ENCODE measurements around the gene HS1BP3.

HS1BP3 gene

GRCh38 chr2:20573620-20574422 lies 77.1 kb downstream of the HS1BP3 start:
- Histone ChIP-seq H3K4me1 (ENCODE audit: control insufficient read depth, low read length) (no peaks in the 10 kb centered on the region), H3F3A (ENCODE audit: control insufficient read depth, insufficient read depth) (no peaks in the 10 kb centered on the region), H3K4me2 (ENCODE audit: low read length) (no peak overlapping the region), H3K27me3 (ENCODE audit: control insufficient read depth, low read length) (peaks cover 30% of the 10 kb centered on the region), H3K9me3 (ENCODE audit: control insufficient read depth, insufficient read depth, low read length) (no peaks in the 10 kb centered on the region), H4K20me1 (ENCODE audit: control insufficient read depth, insufficient read depth, low read depth, low read length) (no peaks in the 10 kb centered on the region), H3K4me3 (ENCODE audit: low read length) (no peak overlapping the region), H3K27ac (ENCODE audit: low read depth, low read length) (no peak overlapping the region), H3K9me2 (replicated peaks; ENCODE audit: control insufficient read depth, low read length) (no peaks in the 10 kb centered on the region), H3K79me2 (ENCODE audit: control insufficient read depth, low read length) (no peaks in the 10 kb centered on the region), H3K36me3 (ENCODE audit: control insufficient read depth, low read length) (no peaks in the 10 kb centered on the region)
- TF ChIP-seq EZH2phosphoT487 (IDR thresholded peaks at IDR 0.05; ENCODE audit: borderline replicate concordance, low read length) (no peak), CTCF (IDR thresholded peaks at IDR 0.05; ENCODE audit: low read depth, low read length, poor library complexity, severe bottlenecking) (no peak)

- H3K27ac ChIP-seq (ENCODE audit: low read depth, low read length), result no peak overlapping the region
- no peak for TF ChIP-seq EZH2phosphoT487 (IDR thresholded peaks at IDR 0.05; ENCODE audit: borderline replicate concordance, low read length)
- TF ChIP-seq CTCF (IDR thresholded peaks at IDR 0.05; ENCODE audit: low read depth, low read length, poor library complexity, severe bottlenecking), result no peak
- H3K9me3 ChIP-seq (ENCODE audit: control insufficient read depth, insufficient read depth, low read length), result no peaks in the 10 kb centered on the region
- no peaks in the 10 kb centered on the region for H3K36me3 ChIP-seq (ENCODE audit: control insufficient read depth, low read length)
- no peak overlapping the region for H3K4me2 ChIP-seq (ENCODE audit: low read length)
- H4K20me1 ChIP-seq (ENCODE audit: control insufficient read depth, insufficient read depth, low read depth, low read length), result no peaks in the 10 kb centered on the region
- no peak overlapping the region for H3K4me3 ChIP-seq (ENCODE audit: low read length)
- H3K79me2 ChIP-seq (ENCODE audit: control insufficient read depth, low read length), result no peaks in the 10 kb centered on the region
- H3F3A ChIP-seq (ENCODE audit: control insufficient read depth, insufficient read depth), result no peaks in the 10 kb centered on the region
- no peaks in the 10 kb centered on the region for H3K4me1 ChIP-seq (ENCODE audit: control insufficient read depth, low read length)
- H3K27me3 ChIP-seq (ENCODE audit: control insufficient read depth, low read length), result peaks cover 18% of the 10 kb centered on the region; the same call in 1 of the 2 replicates
- no peaks in the 10 kb centered on the region for H3K9me2 ChIP-seq (replicated peaks; ENCODE audit: control insufficient read depth, low read length)
Observed at GRCh38 chr2:20572221-20572620, 78.7 kb downstream of the HS1BP3 start.

- peaks cover 16% of the 10 kb centered on the region; the same call in 1 of the 2 replicates for H3K27me3 ChIP-seq (ENCODE audit: control insufficient read depth, low read length)
- H3K4me3 ChIP-seq (ENCODE audit: low read length), result no peak overlapping the region
- no peak overlapping the region for H3K27ac ChIP-seq (ENCODE audit: low read depth, low read length)
Observed at GRCh38 chr2:20571644-20572215, 79.2 kb downstream of the HS1BP3 start.

More at GRCh38 chr2:20571644-20572215, 79.2 kb downstream of the HS1BP3 start:
- Histone ChIP-seq H3K36me3 (ENCODE audit: control insufficient read depth, low read length) (no peaks in the 10 kb centered on the region), H3K9me2 (replicated peaks; ENCODE audit: control insufficient read depth, low read length) (no peaks in the 10 kb centered on the region), H3K4me2 (ENCODE audit: low read length) (no peak overlapping the region), H3K4me1 (ENCODE audit: control insufficient read depth, low read length) (no peaks in the 10 kb centered on the region), H3K79me2 (ENCODE audit: control insufficient read depth, low read length) (no peaks in the 10 kb centered on the region), H3F3A (ENCODE audit: control insufficient read depth, insufficient read depth) (no peaks in the 10 kb centered on the region), H3K9me3 (ENCODE audit: control insufficient read depth, insufficient read depth, low read length) (no peaks in the 10 kb centered on the region), H4K20me1 (ENCODE audit: control insufficient read depth, insufficient read depth, low read depth, low read length) (no peaks in the 10 kb centered on the region)
- TF ChIP-seq CTCF (IDR thresholded peaks at IDR 0.05; ENCODE audit: low read depth, low read length, poor library complexity, severe bottlenecking) (no peak), EZH2phosphoT487 (IDR thresholded peaks at IDR 0.05; ENCODE audit: borderline replicate concordance, low read length) (no peak)

Data from DOHH2 (cell line).